Trophoblast cell (in vitro differentiated cells and primary cell): Measurements from ENCODE around the gene VPS45.

ENCODE experiments used
- DNase-seq, 2 donors: peaks; one replicate each; pipeline ENCODE4 v3.0.0-alpha.2; 2016
- H2AFZ ChIP-seq: 2 replicates; pipeline ENCODE4 v1.6.1; 2013; ENCODE audit warnings: low read length, moderate library complexity, mild to moderate bottlenecking; ENCODE audit not compliant: insufficient read depth, poor library complexity
- H2AK5ac ChIP-seq: 2 replicates; pipeline ENCODE4 v1.6.1; 2013; ENCODE audit warnings: mild to moderate bottlenecking, low read length
- H2BK120ac ChIP-seq: 2 replicates; pipeline ENCODE4 v1.6.1; 2013; ENCODE audit warnings: low read length, mild to moderate bottlenecking, moderate library complexity; ENCODE audit not compliant: insufficient read depth, poor library complexity
- H2BK12ac ChIP-seq: 2 replicates; pipeline ENCODE4 v1.6.1; 2013; ENCODE audit warnings: mild to moderate bottlenecking, low read length, moderate library complexity
- H2BK5ac ChIP-seq: 2 replicates; pipeline ENCODE4 v1.6.1; 2013; ENCODE audit warnings: low read length, low read depth, moderate library complexity, mild to moderate bottlenecking; ENCODE audit not compliant: poor library complexity
- H3K14ac ChIP-seq: 2 replicates; pipeline ENCODE4 v1.6.1; 2013; ENCODE audit warnings: mild to moderate bottlenecking, low read length
- H3K18ac ChIP-seq: 2 replicates; pipeline ENCODE4 v1.6.1; 2013; ENCODE audit warnings: mild to moderate bottlenecking, low read length
- H3K23ac ChIP-seq: 2 replicates; pipeline ENCODE4 v1.6.1; 2013; ENCODE audit warnings: low read length
- H3K27ac ChIP-seq: 2 replicates; pipeline ENCODE4 v1.5.1; 2013; ENCODE audit warnings: low read depth, mild to moderate bottlenecking, inconsistent platforms, low read length, moderate library complexity
- H3K27me3 ChIP-seq: 2 replicates; pipeline ENCODE4 v1.6.1; 2013; ENCODE audit warnings: inconsistent platforms, mild to moderate bottlenecking, low read length, moderate library complexity; ENCODE audit not compliant: insufficient read depth
- H3K36me3 ChIP-seq, 2 experiments: 1 replicate in 1 of 2; 2 replicates in 1 of 2; pipeline ENCODE4 v1.6.1; 2013; ENCODE audit warnings: low read length in 2 of 2, mild to moderate bottlenecking in 2 of 2, moderate library complexity in 1 of 2; ENCODE audit not compliant: insufficient read depth in 2 of 2, control insufficient read depth in 1 of 2
- H3K4ac ChIP-seq: 2 replicates; pipeline ENCODE4 v1.6.1; 2013; ENCODE audit warnings: low read depth, mild to moderate bottlenecking, low read length, moderate library complexity
- H3K4me1 ChIP-seq, 2 experiments: 1 replicate in 1 of 2; 2 replicates in 1 of 2; pipeline ENCODE4 v1.6.1; 2013; ENCODE audit warnings: low read length in 2 of 2, mild to moderate bottlenecking in 2 of 2, moderate library complexity in 1 of 2; ENCODE audit not compliant: insufficient read depth in 2 of 2, control insufficient read depth in 1 of 2
- H3K4me2 ChIP-seq: 2 replicates; pipeline ENCODE4 v1.6.1; 2013; ENCODE audit warnings: inconsistent platforms, mild to moderate bottlenecking, low read length, moderate library complexity
- H3K4me3 ChIP-seq: 2 replicates; pipeline ENCODE4 v1.5.1; 2013; ENCODE audit warnings: mild to moderate bottlenecking, low read depth, low read length, inconsistent platforms
- H3K79me1 ChIP-seq: one replicate; pipeline ENCODE4 v1.6.1; 2013; ENCODE audit warnings: low read length
- H3K79me2 ChIP-seq: 2 replicates; pipeline ENCODE4 v1.6.1; 2013; ENCODE audit warnings: low read length, mild to moderate bottlenecking; ENCODE audit not compliant: control insufficient read depth, insufficient read depth, poor library complexity
- H3K9ac ChIP-seq: 2 replicates; pipeline ENCODE4 v1.6.1; 2013; ENCODE audit warnings: mild to moderate bottlenecking, low read length
- H3K9me3 ChIP-seq: 2 replicates; pipeline ENCODE4 v1.6.1; 2013; ENCODE audit warnings: low read depth, mild to moderate bottlenecking, control low read depth, inconsistent platforms, low read length; ENCODE audit not compliant: insufficient read depth
- H4K12ac ChIP-seq: 2 replicates; pipeline ENCODE4 v1.6.1; 2013; ENCODE audit warnings: low read depth, mild to moderate bottlenecking, low read length, moderate library complexity
- H4K8ac ChIP-seq: 2 replicates; pipeline ENCODE4 v1.6.1; 2013; ENCODE audit warnings: low read depth, mild to moderate bottlenecking, low read length, moderate library complexity
- H4K91ac ChIP-seq: one replicate; pipeline ENCODE4 v1.6.1; 2013; ENCODE audit warnings: low read depth, mild to moderate bottlenecking, low read length, moderate library complexity
- WGBS: extraction: QIAGEN DNeasy Blood & Tissue Kit; methylation state at CpG from one replicate; pipeline ENCODE4 v1.1.7; 2013; ENCODE audit warnings: missing lambda C conversion rate; ENCODE audit not compliant: insufficient read length, insufficient coverage; ENCODE audit errors: extremely low coverage; 5-methylcytosine and 5-hydroxymethylcytosine counted together

The VPS45 gene

GRCh38 chr1:150085406-150085805, 17.8 kb downstream of the VPS45 start:
- Histone ChIP-seq H3K4me1 (no peaks in the 10 kb centered on the region), H4K12ac (no peak overlapping the region), H3K79me1 (no peaks in the 10 kb centered on the region), H2AFZ (no peak overlapping the region), H3K9ac (no peak overlapping the region), H3K4me3 (no peak overlapping the region), H3K4ac (no peak overlapping the region), H2BK120ac (no peak overlapping the region), H3K9me3 (no peaks in the 10 kb centered on the region), H3K27ac (no peak overlapping the region), H3K79me2 (no peaks in the 10 kb centered on the region), H3K14ac (no peak overlapping the region), H3K36me3 (peaks cover 4 to 8% of the 10 kb centered on the region in 2 experiments), H2BK5ac (no peak overlapping the region), H3K23ac (no peak overlapping the region), H3K27me3 (no peaks in the 10 kb centered on the region), H4K8ac (no peak overlapping the region), H2AK5ac (no peak overlapping the region), H4K91ac (no peak overlapping the region), H2BK12ac (no peak overlapping the region), H3K4me2 (no peak overlapping the region), H3K18ac (no peak overlapping the region)
- WGBS: no CpG with 5 or more reads among the region's 2 CpGs
- no peak for DNase-seq

- no peak for DNase-seq
- H3K18ac ChIP-seq: no peak overlapping the region
Measured at GRCh38 chr1:150087415-150087814, 19.8 kb downstream of the VPS45 start.

GRCh38 chr1:150089846-150090520, 22.4 kb downstream of the VPS45 start:
- Histone ChIP-seq H3K9me3 (no peaks in the 10 kb centered on the region), H3K4me3 (no peak overlapping the region), H4K12ac (no peak overlapping the region), H3K27ac (no peak overlapping the region), H3K4ac (no peak overlapping the region), H3K14ac (no peak overlapping the region), H3K18ac (no peak overlapping the region), H2AFZ (no peak overlapping the region), H2BK12ac (no peak overlapping the region), H4K91ac (no peak overlapping the region), H2BK5ac (no peak overlapping the region), H3K4me1 (no peaks in the 10 kb centered on the region), H2AK5ac (no peak overlapping the region), H3K36me3 (peaks cover 4 to 6% of the 10 kb centered on the region in 2 experiments), H3K27me3 (no peaks in the 10 kb centered on the region), H3K4me2 (no peak overlapping the region), H3K23ac (no peak overlapping the region), H3K9ac (no peak overlapping the region), H3K79me2 (no peaks in the 10 kb centered on the region), H2BK120ac (no peak overlapping the region), H4K8ac (no peak overlapping the region), H3K79me1 (no peaks in the 10 kb centered on the region)
- DNase-seq: no peak
- WGBS: no CpG with 5 or more reads among the region's 3 CpGs

More at GRCh38 chr1:150087415-150087814, 19.8 kb downstream of the VPS45 start:
- Histone ChIP-seq H3K27me3 (no peaks in the 10 kb centered on the region), H4K91ac (no peak overlapping the region), H3K4me3 (no peak overlapping the region), H3K23ac (no peak overlapping the region), H3K36me3 (peaks cover 4 to 8% of the 10 kb centered on the region in 2 experiments), H3K9me3 (no peaks in the 10 kb centered on the region), H4K8ac (no peak overlapping the region), H2AK5ac (no peak overlapping the region), H2BK5ac (no peak overlapping the region), H2AFZ (no peak overlapping the region), H4K12ac (no peak overlapping the region), H2BK12ac (no peak overlapping the region), H3K9ac (no peak overlapping the region), H3K27ac (no peak overlapping the region), H3K4me1 (no peaks in the 10 kb centered on the region), H3K4me2 (no peak overlapping the region), H2BK120ac (no peak overlapping the region), H3K79me2 (no peaks in the 10 kb centered on the region), H3K14ac (no peak overlapping the region), H3K79me1 (no peaks in the 10 kb centered on the region), H3K4ac (no peak overlapping the region)
- no CpG with 5 or more reads among the region's 2 CpGs for WGBS

GRCh38 chr1:150092180-150092791, 24.7 kb downstream of the VPS45 start:
- WGBS: no CpG with 5 or more reads among the region's 3 CpGs

More at GRCh38 chr1:150092180-150092791, 24.7 kb downstream of the VPS45 start:
- Histone ChIP-seq H3K14ac (no peak overlapping the region), H3K27ac (no peak overlapping the region), H3K4ac (no peak overlapping the region), H3K9me3 (no peaks in the 10 kb centered on the region), H2BK5ac (no peak overlapping the region), H3K36me3 (peaks cover 4 to 10% of the 10 kb centered on the region in 2 experiments), H4K91ac (no peak overlapping the region), H3K9ac (no peak overlapping the region), H3K27me3 (no peaks in the 10 kb centered on the region), H3K4me3 (no peak overlapping the region), H2AFZ (no peak overlapping the region), H3K23ac (no peak overlapping the region), H3K4me2 (no peak overlapping the region), H3K79me2 (no peaks in the 10 kb centered on the region), H4K8ac (no peak overlapping the region), H3K79me1 (no peaks in the 10 kb centered on the region), H2BK12ac (no peak overlapping the region), H2BK120ac (no peak overlapping the region), H3K18ac (no peak overlapping the region), H2AK5ac (no peak overlapping the region), H3K4me1 (no peaks in the 10 kb centered on the region), H4K12ac (no peak overlapping the region)
- no peak for DNase-seq
